Uterus (tissue), 4 donors: Measurements from ENCODE around the gene RFX8. TPM values are rescaled to one million over a fixed set of nuclear protein-coding genes. Genes with fewer than 3 reads are reported as not detected.

Source experiments
- DNase-seq, 2 donors: peaks; one replicate each; pipeline ENCODE4 v3.0.0-alpha.2; 2019 to 2020
- H3K27ac ChIP-seq, 2 donors: fragments of 200-600 bp; sonication (generic); 1 replicate in 1 of 2; 2 replicates in 1 of 2; pipeline ENCODE4 v1.5.1; 2016 to 2018
- H3K27me3 ChIP-seq, 2 donors: fragments of 200-600 bp; sonication (generic); one replicate each; pipeline ENCODE4 v1.5.1; 2018 to 2019; ENCODE audit warnings: control low read depth in 1 of 2
- H3K36me3 ChIP-seq, 2 donors: fragments of 200-600 bp; sonication (generic); one replicate each; pipeline ENCODE4 v1.5.1; 2019; ENCODE audit warnings: control low read depth in 1 of 2
- H3K4me1 ChIP-seq, 2 donors: fragments of 200-600 bp; sonication (generic); one replicate each; pipeline ENCODE4 v1.5.1; 2018 to 2019; ENCODE audit warnings: control low read depth in 1 of 2
- H3K4me3 ChIP-seq, 2 donors: fragments of 200-600 bp; sonication (generic); 1 replicate in 1 of 2; 2 replicates in 1 of 2; pipeline ENCODE4 v1.5.1; 2018 to 2019; ENCODE audit warnings: mild to moderate bottlenecking in 1 of 2
- H3K9me3 ChIP-seq, 2 donors: fragments of 200-600 bp; sonication (generic); one replicate each; pipeline ENCODE4 v1.5.1; 2019; ENCODE audit warnings: control low read depth in 1 of 2
- POLR2A ChIP-seq, 2 donors: fragments of 450-650 bp; IDR thresholded peaks; one replicate each; pipeline ENCODE4 v1.6.1; 2016; ENCODE audit warnings: antibody characterized with exemption in 2 of 2, mild to moderate bottlenecking in 1 of 2, moderate library complexity in 1 of 2
- intact Hi-C: fragments of 100-400 bp; cut with DNase I; formaldehyde crosslinking; loops from one replicate; pipeline ENCODE4 v1.15.1; 2023; ENCODE audit warnings: low total_unique reads
- total RNA-seq, 4 donors: library from RNA; depleted of rRNA in 3 of 4; stranded (reverse); fragments of >200 nt in 3 of 4; gene quantifications; one replicate each; pipeline versions ENCODE4 v1.1.0 to v1.2.4, GENCODE V29; 2014 to 2023
- TF ChIP-seq, protein P1 (sequence below), 4 experiments: fragments of 200-600 bp in 2 of 4; fragments of 450-650 bp in 2 of 4; sonication (generic) in 2 of 4; IDR thresholded peaks; one replicate each; pipeline ENCODE4 v1.5.1; 2016 to 2019; ENCODE audit warnings: antibody characterized with exemption in 4 of 4, mild to moderate bottlenecking in 2 of 4, moderate library complexity in 1 of 4
- donor health status: DM: yes; HTN: yes; CAD: no.

RFX8 gene
- total RNA-seq, 4 donors from 2014 or later = 0.51 to 1.4 (median 1.1) TPM; not detected in 1

DNA sequence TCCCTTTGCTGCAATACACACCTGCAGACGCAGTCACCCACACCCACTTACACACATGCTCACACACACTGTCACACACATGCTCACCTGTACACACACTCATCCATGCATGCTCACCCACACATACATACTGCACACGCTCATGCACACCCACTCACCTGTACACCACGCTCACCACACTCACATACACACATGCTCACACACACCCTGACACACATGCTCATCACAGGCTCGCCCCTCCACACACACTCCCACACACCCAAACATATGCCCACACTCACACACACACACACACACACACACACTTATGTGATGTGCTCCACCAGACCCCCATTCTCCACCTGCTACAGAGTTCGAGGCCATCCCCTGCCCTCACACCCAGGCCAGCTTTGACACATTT is 64.8 kb downstream of the RFX8 start:
- Histone ChIP-seq H3K9me3 (no peaks in the 10 kb centered on the region), H3K4me1 (no peaks in the 10 kb centered on the region), H3K27ac (no peak overlapping the region), H3K4me3 (no peak overlapping the region), H3K36me3 (no peaks in the 10 kb centered on the region), H3K27me3 (no peaks in the 10 kb centered on the region)
- TF ChIP-seq POLR2A (IDR thresholded peaks at IDR 0.05) = no peak
- DNase-seq = no peak
- intact Hi-C loops = no loop called here

DNA sequence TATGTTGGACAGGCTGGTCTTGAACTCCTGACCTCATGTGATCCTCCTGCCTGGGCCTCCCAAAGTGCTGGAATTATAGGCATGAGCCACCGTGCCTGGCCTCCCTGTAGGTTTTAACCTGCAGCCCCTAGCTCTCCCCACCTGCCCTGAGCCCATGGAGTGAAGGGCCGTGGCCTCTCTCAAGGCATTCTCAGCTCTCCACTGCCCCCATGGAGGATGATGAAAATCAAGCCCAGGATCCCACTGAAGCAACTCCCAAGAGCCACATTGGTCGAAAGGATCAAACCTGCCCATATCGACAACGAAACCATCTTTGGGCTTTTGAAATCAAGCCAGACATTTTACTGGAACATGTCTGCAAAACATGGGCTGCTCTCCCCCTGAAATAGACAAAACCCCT is 65.2 kb downstream of the RFX8 start:
- Histone ChIP-seq H3K36me3 (no peaks in the 10 kb centered on the region), H3K27me3 (no peaks in the 10 kb centered on the region), H3K27ac (no peak overlapping the region), H3K4me1 (no peaks in the 10 kb centered on the region), H3K9me3 (no peaks in the 10 kb centered on the region), H3K4me3 (no peak overlapping the region)
- TF ChIP-seq POLR2A (IDR thresholded peaks at IDR 0.05) = no peak
- TF ChIP-seq, protein P1, sequence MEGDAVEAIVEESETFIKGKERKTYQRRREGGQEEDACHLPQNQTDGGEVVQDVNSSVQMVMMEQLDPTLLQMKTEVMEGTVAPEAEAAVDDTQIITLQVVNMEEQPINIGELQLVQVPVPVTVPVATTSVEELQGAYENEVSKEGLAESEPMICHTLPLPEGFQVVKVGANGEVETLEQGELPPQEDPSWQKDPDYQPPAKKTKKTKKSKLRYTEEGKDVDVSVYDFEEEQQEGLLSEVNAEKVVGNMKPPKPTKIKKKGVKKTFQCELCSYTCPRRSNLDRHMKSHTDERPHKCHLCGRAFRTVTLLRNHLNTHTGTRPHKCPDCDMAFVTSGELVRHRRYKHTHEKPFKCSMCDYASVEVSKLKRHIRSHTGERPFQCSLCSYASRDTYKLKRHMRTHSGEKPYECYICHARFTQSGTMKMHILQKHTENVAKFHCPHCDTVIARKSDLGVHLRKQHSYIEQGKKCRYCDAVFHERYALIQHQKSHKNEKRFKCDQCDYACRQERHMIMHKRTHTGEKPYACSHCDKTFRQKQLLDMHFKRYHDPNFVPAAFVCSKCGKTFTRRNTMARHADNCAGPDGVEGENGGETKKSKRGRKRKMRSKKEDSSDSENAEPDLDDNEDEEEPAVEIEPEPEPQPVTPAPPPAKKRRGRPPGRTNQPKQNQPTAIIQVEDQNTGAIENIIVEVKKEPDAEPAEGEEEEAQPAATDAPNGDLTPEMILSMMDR (IDR thresholded peaks at IDR 0.05) = no peak
- DNase-seq = no peak
- intact Hi-C loops = no loop called here

DNA sequence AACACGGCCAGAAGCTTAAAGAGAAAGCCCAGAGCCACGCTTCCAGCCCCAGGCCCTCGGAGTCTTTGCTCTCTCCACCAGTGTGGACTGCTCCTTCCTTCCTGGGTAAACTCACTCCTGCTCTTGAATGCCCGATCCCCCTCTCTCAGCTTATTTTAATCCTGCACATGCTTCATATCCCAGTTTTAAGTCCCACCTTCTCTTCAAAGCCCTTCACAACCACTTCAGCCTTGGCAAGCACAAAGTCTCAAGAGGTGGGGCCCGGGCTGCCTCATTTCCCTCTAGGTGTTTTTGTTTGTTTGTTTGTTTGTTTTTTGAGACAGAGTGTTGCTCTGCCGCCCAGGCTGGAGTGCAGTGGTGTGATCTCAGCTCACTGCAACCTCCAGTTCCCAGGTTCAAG is 66.0 kb downstream of the RFX8 start:
- Histone ChIP-seq H3K4me1 (no peaks in the 10 kb centered on the region), H3K9me3 (no peaks in the 10 kb centered on the region), H3K27ac (no peak overlapping the region), H3K36me3 (no peaks in the 10 kb centered on the region), H3K4me3 (no peak overlapping the region), H3K27me3 (no peaks in the 10 kb centered on the region)
- DNase-seq = no peak
- no peak for TF ChIP-seq POLR2A (IDR thresholded peaks at IDR 0.05)
- TF ChIP-seq, protein P1 (IDR thresholded peaks at IDR 0.05) = no peak
- intact Hi-C loops = no loop called here

GRCh38 chr2:101405351-101405899 is 69.5 kb downstream of the RFX8 start:
- DNase-seq = no peak
- H3K27me3 ChIP-seq = no peaks in the 10 kb centered on the region
- H3K4me3 ChIP-seq = no peak overlapping the region
- no peak overlapping the region for H3K27ac ChIP-seq
- H3K36me3 ChIP-seq = no peaks in the 10 kb centered on the region
- no peaks in the 10 kb centered on the region for H3K4me1 ChIP-seq
- TF ChIP-seq, protein P1 (IDR thresholded peaks at IDR 0.05) = no peak
- no peak for TF ChIP-seq POLR2A (IDR thresholded peaks at IDR 0.05)
- no peaks in the 10 kb centered on the region for H3K9me3 ChIP-seq
- intact Hi-C loops = no loop called here

GRCh38 chr2:101403745-101404144 is 71.2 kb downstream of the RFX8 start:
- Histone ChIP-seq H3K27ac (no peak overlapping the region), H3K27me3 (no peaks in the 10 kb centered on the region), H3K9me3 (no peaks in the 10 kb centered on the region), H3K36me3 (no peaks in the 10 kb centered on the region), H3K4me3 (no peak overlapping the region), H3K4me1 (no peaks in the 10 kb centered on the region)
- no peak for TF ChIP-seq POLR2A (IDR thresholded peaks at IDR 0.05)
- TF ChIP-seq, protein P1 (IDR thresholded peaks at IDR 0.05) = no peak
- no peak for DNase-seq
- intact Hi-C loops = no loop called here

DNA sequence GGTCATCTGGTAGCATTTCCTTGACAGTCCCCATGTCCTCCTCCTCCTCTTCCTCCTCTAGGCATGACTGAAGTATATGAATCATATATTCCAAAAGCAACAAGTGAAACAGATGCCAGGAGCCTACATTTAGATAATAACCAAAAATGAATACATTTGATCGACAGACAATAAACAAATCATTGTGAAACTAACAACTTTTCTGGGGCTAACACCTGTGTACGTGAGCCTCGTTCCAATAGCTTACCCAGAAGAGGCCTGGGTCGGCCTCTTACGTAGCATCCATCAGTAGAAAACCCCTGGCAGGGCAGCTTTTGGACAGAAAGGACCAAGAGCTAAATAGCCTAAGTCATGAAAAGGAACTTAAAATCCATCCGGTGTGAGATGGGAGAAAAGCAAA is 72.3 kb downstream of the RFX8 start:
- TF ChIP-seq POLR2A (IDR thresholded peaks at IDR 0.05) = no peak
- TF ChIP-seq, protein P1 (IDR thresholded peaks at IDR 0.05) = no peak
- intact Hi-C loops = no loop called here
- Histone ChIP-seq H3K4me1 (no peaks in the 10 kb centered on the region), H3K27me3 (no peaks in the 10 kb centered on the region), H3K27ac (no peak overlapping the region), H3K4me3 (no peak overlapping the region), H3K9me3 (no peaks in the 10 kb centered on the region), H3K36me3 (no peaks in the 10 kb centered on the region)
- DNase-seq = no peak
